IMR-90 (cell line): ENCODE data around the gene ALDH1B1. TPM values are rescaled to one million over a fixed set of nuclear protein-coding genes. Genes with fewer than 3 reads are reported as not detected.

Source experiments
- ATAC-seq: fragments of 200-7000 bp; cut with Tn5 transposase; 2 replicates; pipeline ENCODE4 v1.9.1; 2020; ENCODE audit warnings: low read depth, mild to moderate bottlenecking, moderate library complexity
- BruUV-seq: library from RNA; stranded (reverse); fragments of 400-500 nt; replicated peaks from 2 replicates; lab custom pipeline; 2021; lab: Mats Ljungman, UMichigan
- CTCF ChIA-PET: fragments of 300-600 bp; formaldehyde crosslinking; extraction: SDS; loops from one replicate; lab custom pipeline; 2021; ENCODE audit warnings: antibody characterized with exemption; lab: Yijun Ruan, JAX
- POLR2A ChIA-PET: fragments of 300-600 bp; sonication (Branson Sonifier 250); formaldehyde crosslinking; loops from one replicate; lab custom pipeline; 2022; ENCODE audit warnings: antibody characterized with exemption; ENCODE audit not compliant: unreplicated experiment; lab: Charles Lee
- DNase-seq: peaks from one replicate; pipeline ENCODE4 v3.0.0; 2013
- H2AFZ ChIP-seq: replicated peaks from 2 replicates; pipeline ENCODE3; 2013; ENCODE audit warnings: low read length, mild to moderate bottlenecking; ENCODE audit not compliant: poor library complexity
- H2AK5ac ChIP-seq: 2 replicates; pipeline ENCODE4 v1.6.1; 2013; ENCODE audit warnings: low read depth, low read length, inconsistent platforms
- H2AK9ac ChIP-seq: replicated peaks from 2 replicates; pipeline ENCODE3; 2013; ENCODE audit warnings: mild to moderate bottlenecking, low read depth, low read length, moderate library complexity; ENCODE audit not compliant: poor library complexity
- H2BK120ac ChIP-seq: 2 replicates; pipeline ENCODE4 v1.6.1; 2013; ENCODE audit warnings: low read depth, low read length, inconsistent platforms
- H2BK15ac ChIP-seq: 3 replicates; pipeline ENCODE4 v1.6.1; 2013; ENCODE audit warnings: low read depth, low read length, inconsistent platforms
- H2BK20ac ChIP-seq: 2 replicates; pipeline ENCODE4 v1.6.1; 2013; ENCODE audit warnings: low read depth, mild to moderate bottlenecking, inconsistent platforms, low read length, moderate library complexity
- H2BK5ac ChIP-seq: 2 replicates; pipeline ENCODE4 v1.6.1; 2013; ENCODE audit warnings: mild to moderate bottlenecking, low read depth, low read length, inconsistent platforms; ENCODE audit not compliant: poor library complexity, severe bottlenecking
- H3K14ac ChIP-seq: replicated peaks from 2 replicates; pipeline ENCODE4 v1.6.1; 2013; ENCODE audit warnings: low read depth, low read length, inconsistent platforms
- H3K18ac ChIP-seq: 2 replicates; pipeline ENCODE4 v1.6.1; 2013; ENCODE audit warnings: low read depth, low read length, control low read depth
- H3K23ac ChIP-seq: 2 replicates; pipeline ENCODE4 v1.6.1; 2013; ENCODE audit warnings: low read depth, low read length, inconsistent platforms
- H3K27ac ChIP-seq: 2 replicates; pipeline ENCODE4 v1.5.1; 2013; ENCODE audit warnings: mild to moderate bottlenecking, control low read depth, low read length; ENCODE audit not compliant: insufficient read depth
- H3K27me3 ChIP-seq: 2 replicates; pipeline ENCODE4 v1.6.1; 2013; ENCODE audit warnings: low read length; ENCODE audit not compliant: control insufficient read depth, insufficient read depth
- H3K36me3 ChIP-seq: 2 replicates; pipeline ENCODE4 v1.6.1; 2013; ENCODE audit warnings: low read length, mixed read lengths; ENCODE audit not compliant: control insufficient read depth, insufficient read depth
- H3K4ac ChIP-seq: 2 replicates; pipeline ENCODE4 v1.6.1; 2013; ENCODE audit warnings: low read depth, low read length, inconsistent platforms
- H3K4me1 ChIP-seq: 2 replicates; pipeline ENCODE4 v1.6.1; 2013; ENCODE audit warnings: low read length, mixed read lengths; ENCODE audit not compliant: control insufficient read depth, insufficient read depth
- H3K4me2 ChIP-seq: 2 replicates; pipeline ENCODE4 v1.6.1; 2013; ENCODE audit warnings: low read depth, mild to moderate bottlenecking, control low read depth, low read length, moderate library complexity
- H3K4me3 ChIP-seq: 2 replicates; pipeline ENCODE4 v1.5.1; 2013; ENCODE audit warnings: low read depth, mild to moderate bottlenecking, control low read depth, low read length, moderate library complexity; ENCODE audit not compliant: insufficient read depth
- H3K56ac ChIP-seq: 2 replicates; pipeline ENCODE4 v1.6.1; 2013; ENCODE audit warnings: low read length, inconsistent platforms; ENCODE audit not compliant: insufficient read depth; ENCODE audit errors: extremely low read depth
- H3K79me1 ChIP-seq, 2 experiments: 2 replicates each; pipeline ENCODE4 v1.6.1; 2013; ENCODE audit warnings: low read length in 2 of 2, inconsistent platforms in 1 of 2, low read depth in 1 of 2
- H3K9ac ChIP-seq: 2 replicates; pipeline ENCODE4 v1.6.1; 2013; ENCODE audit warnings: low read depth, low read length, control low read depth
- H3K9me1 ChIP-seq: 2 replicates; pipeline ENCODE4 v1.6.1; 2013; ENCODE audit warnings: low read length, inconsistent platforms; ENCODE audit not compliant: insufficient read depth
- H3K9me3 ChIP-seq: 2 replicates; pipeline ENCODE4 v1.6.1; 2013; ENCODE audit warnings: low read length; ENCODE audit not compliant: control insufficient read depth, insufficient read depth
- H4K20me1 ChIP-seq: 2 replicates; pipeline ENCODE4 v1.6.1; 2013; ENCODE audit warnings: low read length, inconsistent platforms; ENCODE audit not compliant: insufficient read depth
- H4K5ac ChIP-seq: 2 replicates; pipeline ENCODE4 v1.6.1; 2013; ENCODE audit warnings: mild to moderate bottlenecking, low read depth, low read length, control low read depth
- H4K8ac ChIP-seq, 2 experiments: 2 replicates each; pipeline ENCODE4 v1.6.1; 2013; ENCODE audit warnings: low read depth in 2 of 2, low read length in 2 of 2, control low read depth in 1 of 2, inconsistent platforms in 1 of 2
- H4K91ac ChIP-seq: 2 replicates; pipeline ENCODE4 v1.6.1; 2013; ENCODE audit warnings: low read depth, low read length, inconsistent platforms; ENCODE audit not compliant: insufficient read depth
- BHLHE40 ChIP-seq: fragments of 150-350 bp; IDR thresholded peaks from 2 replicates; pipeline ENCODE4 v1.6.1; 2016; ENCODE audit warnings: mild to moderate bottlenecking, low read depth, low read length
- CEBPB ChIP-seq: IDR thresholded peaks from 2 replicates; pipeline ENCODE4 v1.6.1; 2012; ENCODE audit warnings: low read depth, low read length, improper control_type of control experiment
- CHD1 ChIP-seq: IDR thresholded peaks from 2 replicates; pipeline ENCODE4 v1.6.1; 2012; ENCODE audit warnings: low read depth, low read length, improper control_type of control experiment
- FOS ChIP-seq: fragments of 150-350 bp; IDR thresholded peaks from 2 replicates; pipeline ENCODE4 v1.6.1; 2016; ENCODE audit warnings: low read depth, low read length
- MAFK ChIP-seq: IDR thresholded peaks from 2 replicates; pipeline ENCODE4 v1.6.1; 2012; ENCODE audit warnings: low read depth, low read length, improper control_type of control experiment
- NFE2L2 ChIP-seq: fragments of 150-350 bp; IDR thresholded peaks from 2 replicates; pipeline ENCODE4 v1.6.1; 2016; ENCODE audit warnings: low read depth, mild to moderate bottlenecking, low read length
- RAD21 ChIP-seq: IDR thresholded peaks from 2 replicates; pipeline ENCODE4 v1.6.1; 2012; ENCODE audit warnings: low read length, improper control_type of control experiment
- RCOR1 ChIP-seq: IDR thresholded peaks from 2 replicates; pipeline ENCODE4 v1.6.1; 2012; ENCODE audit warnings: mild to moderate bottlenecking, low read length, improper control_type of control experiment; ENCODE audit not compliant: insufficient replicate concordance
- RFX5 ChIP-seq: IDR thresholded peaks from 2 replicates; pipeline ENCODE4 v1.8.0; 2012; ENCODE audit warnings: low read depth, mild to moderate bottlenecking, low read length, moderate library complexity
- SMC3 ChIP-seq: fragments of 150-350 bp; IDR thresholded peaks from 2 replicates; pipeline ENCODE4 v1.6.1; 2016; ENCODE audit warnings: low read depth, mild to moderate bottlenecking, antibody characterized with exemption, low read length, moderate library complexity
- WGBS, 2 experiments: methylation state at CpG; one replicate each; pipeline versions ENCODE4 v1.1.5 to v1.1.7; 2013; ENCODE audit warnings: missing lambda C conversion rate in 2 of 2; ENCODE audit not compliant: insufficient read length in 1 of 2; ENCODE audit errors: extremely low coverage in 2 of 2; 5-methylcytosine and 5-hydroxymethylcytosine counted together
- dilution Hi-C: fragments of 300-500 bp; cut with HindIII; formaldehyde crosslinking; loops from one replicate; pipeline ENCODE4 v1.14.3; 2018; ENCODE audit warnings: low sequenced_read_pairs; ENCODE audit not compliant: unreplicated experiment
- in situ Hi-C: fragments of 300-500 bp; cut with MboI; formaldehyde crosslinking; loops from 3 replicates; pipeline ENCODE4 v1.14.3; 2019; ENCODE audit warnings: low sequenced_read_pairs, inconsistent platforms, mixed read lengths
- intact Hi-C: fragments of 100-400 bp; cut with micrococcal nuclease; formaldehyde crosslinking; loops from 2 replicates; pipeline ENCODE4 v1.10.0; 2022
- polyA plus RNA-seq, 3 experiments: library from polyadenylated mRNA; depleted of rRNA; stranded (reverse); fragments of >200 nt; gene quantifications; 2 replicates each; pipeline ENCODE4 v1.2.3, GENCODE V29; 2012; ENCODE audit warnings: low replicate concordance in 1 of 3
- total RNA-seq: library from RNA; depleted of rRNA; stranded (reverse); fragments of >200 nt; gene quantifications from 2 replicates; pipeline ENCODE4 v1.2.3, GENCODE V29; 2012
- TF ChIP-seq, protein P1 (sequence below): fragments of 150-350 bp; IDR thresholded peaks from 2 replicates; pipeline ENCODE4 v1.6.1; 2017; ENCODE audit warnings: mild to moderate bottlenecking, antibody characterized with exemption, low read length, low read depth
- TF ChIP-seq, protein P2 (sequence below): conservative IDR thresholded peaks from 2 replicates; pipeline ENCODE4 v1.5.1; 2012; ENCODE audit warnings: mild to moderate bottlenecking, low read depth, low read length, improper control_type of control experiment
- TF ChIP-seq, protein P3 (sequence below): fragments of 150-350 bp; IDR thresholded peaks from 2 replicates; pipeline ENCODE4 v1.6.1; 2016; ENCODE audit warnings: low read depth, mild to moderate bottlenecking, low read length, moderate library complexity, borderline replicate concordance

The ALDH1B1 gene
- total and polyA plus RNA-seq, 2 of the 4 experiments (the other 2 are of a cell fraction), result 29.6 to 37.6 TPM

DNA sequence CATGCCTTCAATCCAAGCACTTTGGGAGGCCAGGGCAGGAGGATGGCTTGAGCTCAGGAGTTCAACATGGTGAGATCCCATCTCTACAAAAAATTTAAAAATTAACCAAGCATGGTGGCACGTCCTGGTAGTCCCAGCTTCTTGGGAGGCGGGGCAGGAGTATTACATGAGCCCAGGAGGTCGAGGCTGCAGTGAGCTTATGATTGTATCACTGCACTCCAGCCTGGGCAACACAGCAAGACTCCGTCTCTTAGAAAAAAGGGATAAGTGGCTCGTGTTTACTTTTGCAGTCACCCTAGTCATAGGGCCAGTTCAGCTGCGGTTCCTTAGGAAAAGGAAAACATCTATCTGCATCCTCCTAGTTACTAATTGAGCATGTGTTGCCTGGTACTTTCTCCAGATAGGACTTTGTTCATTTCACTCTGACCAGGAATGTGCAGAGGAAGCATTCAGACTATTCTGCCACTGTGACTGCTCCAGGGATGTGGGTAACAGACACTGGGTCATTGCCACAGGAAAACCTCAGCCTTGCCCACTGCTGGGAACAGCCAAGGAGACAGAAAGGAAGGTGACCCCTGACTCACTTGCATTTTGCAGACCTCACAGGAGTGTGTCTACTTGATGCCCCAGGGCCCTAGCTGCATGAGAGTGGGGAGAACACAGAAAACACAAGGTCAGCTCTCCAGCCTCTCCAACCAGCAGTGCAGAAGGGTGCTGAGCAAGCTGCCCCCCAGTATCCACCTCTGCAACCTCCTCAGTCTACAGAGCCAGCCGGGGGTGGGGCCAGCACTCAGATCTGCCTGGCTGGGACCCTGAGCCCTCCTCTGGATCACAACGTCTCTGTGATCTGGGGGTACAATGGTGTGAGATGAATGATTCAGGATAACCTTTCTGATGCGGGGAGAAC is 33.9 kb upstream of the ALDH1B1 start:
- BruUV-seq, result no TSS peak
- Histone ChIP-seq H2BK5ac (no peak overlapping the region), H2BK20ac (no peak overlapping the region), H3K4me3 (no peak overlapping the region), H3K79me1 (no peaks in the 10 kb centered on the region), H3K9me1 (no peaks in the 10 kb centered on the region), H4K91ac (no peak overlapping the region), H3K4me2 (no peak overlapping the region), H3K27ac (no peak overlapping the region), H4K5ac (no peak overlapping the region), H3K56ac (no peak overlapping the region), H3K18ac (no peak overlapping the region), H4K8ac (no peak overlapping the region), H2BK120ac (no peak overlapping the region), H3K36me3 (no peaks in the 10 kb centered on the region), H3K9ac (no peak overlapping the region), H3K4me1 (peaks cover 3% of the 10 kb centered on the region), H2AK5ac (no peak overlapping the region), H3K27me3 (peaks cover 6% of the 10 kb centered on the region; the same call in 1 of the 2 replicates), H4K20me1 (no peaks in the 10 kb centered on the region), H3K23ac (no peak overlapping the region), H2AK9ac (no peak overlapping the region), H2AFZ (no peak overlapping the region), H3K9me3 (no peaks in the 10 kb centered on the region), H3K14ac (no peak overlapping the region), H3K4ac (no peak overlapping the region), H2BK15ac (no peak overlapping the region)
- in situ Hi-C loops (loop anchor here (25.0 kb wide), 1 partner anchor 871 kb away; the partner anchor contains the start of gene POLR1E), intact Hi-C loops (no loop called here), dilution Hi-C loops (no loop called here)
- ChIA-PET POLR2A (no interaction called here), CTCF (no interaction called here)
- DNase-seq (no peak), ATAC-seq (no peak)
- TF ChIP-seq CEBPB (no peak), RCOR1 (no peak), CHD1 (no peak), SMC3 (no peak), NFE2L2 (no peak), MAFK (no peak), FOS (no peak), RFX5 (no peak), BHLHE40 (no peak), RAD21 (no peak)
- TF ChIP-seq, protein P1, sequence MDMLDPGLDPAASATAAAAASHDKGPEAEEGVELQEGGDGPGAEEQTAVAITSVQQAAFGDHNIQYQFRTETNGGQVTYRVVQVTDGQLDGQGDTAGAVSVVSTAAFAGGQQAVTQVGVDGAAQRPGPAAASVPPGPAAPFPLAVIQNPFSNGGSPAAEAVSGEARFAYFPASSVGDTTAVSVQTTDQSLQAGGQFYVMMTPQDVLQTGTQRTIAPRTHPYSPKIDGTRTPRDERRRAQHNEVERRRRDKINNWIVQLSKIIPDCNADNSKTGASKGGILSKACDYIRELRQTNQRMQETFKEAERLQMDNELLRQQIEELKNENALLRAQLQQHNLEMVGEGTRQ, result no peak
- TF ChIP-seq, protein P2, sequence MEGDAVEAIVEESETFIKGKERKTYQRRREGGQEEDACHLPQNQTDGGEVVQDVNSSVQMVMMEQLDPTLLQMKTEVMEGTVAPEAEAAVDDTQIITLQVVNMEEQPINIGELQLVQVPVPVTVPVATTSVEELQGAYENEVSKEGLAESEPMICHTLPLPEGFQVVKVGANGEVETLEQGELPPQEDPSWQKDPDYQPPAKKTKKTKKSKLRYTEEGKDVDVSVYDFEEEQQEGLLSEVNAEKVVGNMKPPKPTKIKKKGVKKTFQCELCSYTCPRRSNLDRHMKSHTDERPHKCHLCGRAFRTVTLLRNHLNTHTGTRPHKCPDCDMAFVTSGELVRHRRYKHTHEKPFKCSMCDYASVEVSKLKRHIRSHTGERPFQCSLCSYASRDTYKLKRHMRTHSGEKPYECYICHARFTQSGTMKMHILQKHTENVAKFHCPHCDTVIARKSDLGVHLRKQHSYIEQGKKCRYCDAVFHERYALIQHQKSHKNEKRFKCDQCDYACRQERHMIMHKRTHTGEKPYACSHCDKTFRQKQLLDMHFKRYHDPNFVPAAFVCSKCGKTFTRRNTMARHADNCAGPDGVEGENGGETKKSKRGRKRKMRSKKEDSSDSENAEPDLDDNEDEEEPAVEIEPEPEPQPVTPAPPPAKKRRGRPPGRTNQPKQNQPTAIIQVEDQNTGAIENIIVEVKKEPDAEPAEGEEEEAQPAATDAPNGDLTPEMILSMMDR, result no peak
- TF ChIP-seq, protein P3, sequence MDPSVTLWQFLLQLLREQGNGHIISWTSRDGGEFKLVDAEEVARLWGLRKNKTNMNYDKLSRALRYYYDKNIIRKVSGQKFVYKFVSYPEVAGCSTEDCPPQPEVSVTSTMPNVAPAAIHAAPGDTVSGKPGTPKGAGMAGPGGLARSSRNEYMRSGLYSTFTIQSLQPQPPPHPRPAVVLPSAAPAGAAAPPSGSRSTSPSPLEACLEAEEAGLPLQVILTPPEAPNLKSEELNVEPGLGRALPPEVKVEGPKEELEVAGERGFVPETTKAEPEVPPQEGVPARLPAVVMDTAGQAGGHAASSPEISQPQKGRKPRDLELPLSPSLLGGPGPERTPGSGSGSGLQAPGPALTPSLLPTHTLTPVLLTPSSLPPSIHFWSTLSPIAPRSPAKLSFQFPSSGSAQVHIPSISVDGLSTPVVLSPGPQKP, result no peak
- 70% methylated on average over 2 of the region's 9 CpGs; no CpG with 5 or more reads in 1 of the 2 experiments for WGBS, 2 experiments
